Non-pigmented ciliary epithelial cell (primary cell): ENCODE results near the gene ALKBH5.

Experiments used
- DNase-seq: peaks from one replicate; pipeline ENCODE4 v3.0.0-alpha.2; 2010; ENCODE audit warnings: low read depth

The ALKBH5 gene

GRCh38 chr17:18183334-18184142 is at the start of gene ALKBH5:
TSS of gene ALKBH5 (plus strand) at chr17:18183828. CDS start at chr17:18184244, 416 bp downstream.
- peak; percentile 99 for DNase-seq

GRCh38 chr17:18136357-18136756 is 47.3 kb upstream of the ALKBH5 start:
- DNase-seq: no peak

DNA sequence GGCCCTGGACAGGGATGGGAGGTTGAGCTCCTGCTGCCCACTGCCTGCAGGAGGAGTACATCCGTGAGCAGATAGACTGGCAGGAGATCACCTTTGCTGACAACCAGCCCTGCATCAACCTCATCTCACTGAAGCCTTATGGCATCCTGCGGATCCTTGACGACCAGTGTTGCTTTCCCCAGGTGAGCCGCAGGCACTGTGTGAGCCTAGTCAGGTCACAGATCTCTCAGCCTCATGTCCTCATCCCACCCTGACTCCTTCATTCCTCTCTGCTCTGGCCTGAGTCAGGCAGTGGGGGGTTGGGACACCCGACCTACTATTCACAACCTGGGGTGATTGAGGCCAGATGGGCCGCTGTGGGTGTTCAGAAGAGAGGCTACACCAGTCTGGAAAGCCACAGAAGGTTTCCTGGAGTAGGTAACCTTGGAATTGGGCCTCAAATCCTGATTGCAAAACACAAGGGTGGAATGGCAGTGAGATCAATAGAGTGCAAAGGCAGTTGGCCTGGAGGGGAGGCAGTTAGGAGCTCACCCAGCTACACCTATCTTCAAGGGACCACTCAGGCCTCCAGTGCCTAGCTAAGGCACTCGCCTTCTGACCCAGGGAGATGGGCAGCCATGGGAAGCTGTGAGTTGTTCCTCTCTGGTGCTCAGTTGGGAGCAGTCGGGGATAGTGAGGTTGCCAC is 45.4 kb upstream of the ALKBH5 start:
- DNase-seq: no peak

DNA sequence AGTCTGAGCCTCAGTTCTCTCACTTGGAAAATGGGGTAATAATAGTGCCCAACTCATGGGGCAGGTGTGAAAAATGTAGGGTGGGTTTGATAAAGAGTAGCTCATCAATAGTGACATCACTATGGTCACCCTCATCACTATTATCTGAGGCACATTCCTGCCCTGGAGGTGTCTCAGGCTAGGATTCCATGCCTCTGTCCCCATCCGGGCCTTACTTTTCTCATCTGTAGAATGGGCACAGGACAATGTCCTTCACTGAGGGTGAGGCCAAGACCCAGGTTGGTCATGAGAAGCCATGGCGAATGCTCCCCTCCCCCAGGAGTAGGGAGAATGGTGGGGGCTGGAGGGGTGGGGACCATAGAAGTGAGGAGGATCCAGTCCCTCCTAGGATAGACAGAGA is 44.5 kb upstream of the ALKBH5 start:
- DNase-seq: no peak

GRCh38 chr17:18139498-18139897 is 44.1 kb upstream of the ALKBH5 start:
- DNase-seq: no peak

DNA sequence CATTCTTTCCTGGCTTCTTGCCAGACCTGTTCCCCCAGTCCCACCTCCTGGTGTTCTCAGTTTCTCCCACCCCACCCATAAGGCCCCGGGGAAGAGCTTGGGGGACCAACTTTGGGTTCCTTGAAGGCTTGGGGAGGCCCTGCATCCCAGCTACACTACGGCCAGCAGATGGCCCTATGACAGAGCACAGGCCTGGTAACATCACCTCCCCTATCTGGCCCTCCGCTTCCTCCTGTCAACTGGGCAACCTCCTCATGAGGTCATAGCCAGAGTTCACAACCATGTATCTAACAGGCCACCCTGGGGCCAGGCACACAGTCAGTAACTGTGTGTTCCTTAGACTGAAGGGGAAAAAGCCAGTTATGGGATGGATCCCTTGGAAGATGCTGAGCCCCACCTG is 43.7 kb upstream of the ALKBH5 start:
- no peak for DNase-seq

- DNase-seq: no peak
Observed at GRCh38 chr17:18140648-18141047, 43.0 kb upstream of the ALKBH5 start.

DNA sequence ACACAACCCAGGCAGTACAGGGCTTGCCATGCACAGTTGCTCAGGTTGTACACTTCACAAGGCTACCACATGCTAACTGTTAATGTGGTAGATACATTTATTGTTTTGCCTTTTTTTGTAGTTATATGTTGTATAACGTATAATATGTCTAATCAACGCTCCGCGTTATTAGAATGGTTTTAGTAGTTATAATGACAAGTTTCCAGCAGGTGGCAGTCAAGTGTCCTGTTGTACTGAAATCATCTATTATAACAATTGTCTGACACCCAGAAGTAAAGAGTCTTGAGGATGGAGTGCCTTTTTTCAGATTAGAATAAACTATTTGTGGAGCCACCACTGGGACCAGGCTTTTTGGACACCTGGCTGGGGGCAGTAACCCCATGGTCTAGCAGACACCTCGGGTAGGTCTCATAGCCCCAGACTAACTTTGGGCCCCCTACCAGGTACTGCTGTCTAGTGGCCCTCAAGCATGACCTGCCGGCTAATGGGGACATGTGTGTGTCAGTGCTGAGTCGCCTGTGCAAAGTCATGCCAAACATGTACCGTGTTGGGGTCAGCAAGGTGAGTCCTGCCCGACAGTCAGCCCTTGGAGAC is 42.3 kb upstream of the ALKBH5 start:
- no peak for DNase-seq

GRCh38 chr17:18142417-18142816 is 41.2 kb upstream of the ALKBH5 start:
- no peak for DNase-seq

DNA sequence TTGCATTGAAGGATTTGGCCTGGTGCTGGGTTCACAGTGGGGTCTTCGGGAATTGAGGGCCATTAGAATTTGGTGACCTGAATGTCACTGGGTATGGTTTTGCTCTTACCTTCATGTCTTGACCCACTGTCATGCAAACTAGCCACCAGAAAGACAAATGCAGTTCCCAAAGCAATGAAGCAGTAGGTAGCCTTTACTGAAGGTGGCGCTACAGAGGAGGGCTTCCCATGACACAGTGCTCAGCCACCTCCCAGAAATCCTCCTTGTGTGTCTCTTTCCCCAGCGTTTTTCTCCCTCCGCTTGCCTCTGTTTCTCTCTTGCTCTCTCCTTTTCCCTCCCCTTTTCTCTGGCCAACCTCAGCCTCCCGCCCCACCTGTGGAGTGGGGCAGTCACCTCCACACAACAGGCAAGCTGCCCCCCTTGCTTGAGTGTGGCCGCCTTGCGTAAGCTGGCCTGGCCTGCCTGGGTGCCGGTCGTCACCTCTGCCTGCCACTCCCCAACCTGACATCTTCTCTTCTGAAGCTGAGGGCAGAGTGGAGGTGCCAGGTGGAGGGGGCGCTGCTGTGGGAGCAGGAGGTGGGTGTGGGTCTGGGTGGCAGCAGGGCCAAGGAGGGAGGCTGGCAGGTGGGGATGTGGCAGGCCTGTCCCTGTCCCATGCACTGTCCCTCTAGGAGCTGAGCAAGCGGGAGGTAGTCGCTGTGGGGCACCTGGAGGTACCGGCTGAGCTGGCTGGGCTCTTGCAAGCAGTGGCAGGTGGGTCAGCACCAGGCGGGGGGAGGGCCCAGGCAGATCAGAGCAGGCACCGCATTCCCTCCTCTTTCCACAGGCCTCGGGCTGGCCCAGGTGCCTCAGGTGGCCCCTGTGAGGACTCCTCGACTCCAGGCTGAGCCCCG is 40.3 kb upstream of the ALKBH5 start:
- no peak for DNase-seq

GRCh38 chr17:18144261-18144660 is 39.4 kb upstream of the ALKBH5 start:
- DNase-seq: no peak

- no peak for DNase-seq
Observed at GRCh38 chr17:18144855-18145254, 38.8 kb upstream of the ALKBH5 start.

- DNase-seq: no peak
Observed at GRCh38 chr17:18145811-18146210, 37.8 kb upstream of the ALKBH5 start.

GRCh38 chr17:18146259-18146658 is 37.4 kb upstream of the ALKBH5 start:
- no peak for DNase-seq

DNA sequence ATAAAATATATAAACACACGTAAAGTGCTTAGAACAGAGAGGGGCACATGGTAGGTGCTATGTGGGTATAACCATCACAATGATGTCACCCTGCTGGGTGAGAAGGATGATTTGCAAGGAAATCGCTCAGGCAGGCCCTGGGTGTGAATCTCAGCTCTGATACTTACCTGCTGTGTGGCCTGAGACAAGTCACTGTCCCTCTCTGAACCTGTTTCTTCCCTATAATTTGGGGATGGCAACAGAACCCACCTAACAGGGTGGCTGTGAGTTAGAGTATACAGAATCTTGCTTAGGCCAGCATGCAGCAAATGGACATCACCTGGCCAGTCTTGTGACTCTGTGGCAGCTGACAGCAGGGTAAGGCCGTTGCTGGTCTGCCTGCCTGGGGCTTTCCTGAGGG is 36.6 kb upstream of the ALKBH5 start:
- no peak for DNase-seq

DNA sequence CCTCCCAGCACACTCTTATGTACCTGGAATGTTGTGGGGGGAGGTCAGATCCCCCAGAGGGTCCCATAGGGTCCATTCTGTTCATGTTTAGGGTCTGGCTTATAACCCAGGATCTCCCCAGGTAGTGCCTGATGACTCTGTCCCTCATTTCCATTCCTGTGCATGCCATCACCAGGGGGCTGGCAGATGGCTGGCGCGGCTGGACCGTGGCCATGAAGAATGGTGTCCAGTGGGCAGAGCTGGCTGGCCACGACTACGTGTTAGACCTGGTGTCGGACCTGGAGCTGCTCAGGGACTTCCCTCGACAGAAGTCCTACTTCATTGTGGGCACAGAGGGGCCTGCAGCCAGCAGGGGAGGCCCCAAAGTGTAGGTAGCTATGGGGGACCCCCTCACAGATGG is 35.0 kb upstream of the ALKBH5 start:
- no peak for DNase-seq

DNA sequence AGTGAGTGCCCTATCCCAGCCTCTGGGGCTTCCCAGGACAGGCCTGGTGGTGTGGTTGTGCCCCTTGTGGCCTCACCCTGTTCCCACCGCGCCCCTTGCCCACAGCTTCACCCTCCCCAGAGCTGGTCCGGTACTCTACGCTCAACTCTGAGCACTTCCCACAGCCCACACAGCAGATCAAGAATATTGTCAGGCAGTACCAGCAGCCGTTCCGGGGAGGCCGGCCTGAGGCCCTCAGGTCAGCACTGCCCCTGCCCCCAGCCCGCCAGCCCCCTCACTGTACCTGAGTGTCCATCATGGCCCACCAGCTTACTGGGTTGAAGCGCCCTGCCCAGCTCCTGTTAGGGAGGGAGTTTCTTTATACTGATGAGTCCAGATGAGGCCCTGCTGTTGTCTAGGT is 32.3 kb upstream of the ALKBH5 start:
- no peak for DNase-seq

- DNase-seq: no peak
Observed at GRCh38 chr17:18155179-18155578, 28.4 kb upstream of the ALKBH5 start.

DNA sequence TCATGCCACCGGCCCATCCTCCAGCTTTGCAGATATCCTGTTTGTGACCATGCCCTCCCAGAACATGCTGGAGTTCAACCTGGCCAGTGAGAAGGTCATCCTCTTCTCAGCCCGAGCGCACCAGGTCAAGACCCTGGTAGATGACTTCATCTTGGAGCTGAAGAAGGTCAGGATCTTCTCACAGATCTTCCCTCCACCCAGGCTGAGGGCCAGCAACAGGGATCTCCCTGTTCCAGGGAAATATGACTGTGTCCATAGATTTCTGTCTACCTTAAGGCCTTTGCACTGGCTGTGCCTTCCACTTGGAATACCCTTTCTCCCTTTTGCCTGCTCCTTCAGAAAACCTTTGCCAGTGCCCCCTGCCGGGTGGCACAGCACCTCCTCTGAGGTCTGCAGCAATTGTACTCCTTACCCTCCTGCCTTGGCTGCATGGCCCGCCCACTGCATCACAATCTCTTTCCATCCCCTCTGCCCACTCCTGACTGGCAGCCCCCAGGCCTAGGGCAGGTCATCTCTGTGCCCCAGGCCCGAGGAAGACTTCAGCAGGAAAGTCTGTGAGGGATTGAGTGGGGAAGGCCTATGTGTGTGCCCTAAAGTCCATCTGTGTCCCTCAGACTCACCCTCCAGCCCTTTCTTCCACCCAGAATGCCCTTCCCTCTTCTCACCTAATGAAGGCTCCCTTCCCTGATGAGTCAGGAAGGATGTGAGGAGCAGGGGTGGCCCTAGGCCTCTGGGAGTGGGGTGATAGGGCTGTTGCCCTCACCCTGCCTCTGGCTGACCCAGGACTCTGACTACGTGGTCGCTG is 27.3 kb upstream of the ALKBH5 start:
- DNase-seq: no peak

DNA sequence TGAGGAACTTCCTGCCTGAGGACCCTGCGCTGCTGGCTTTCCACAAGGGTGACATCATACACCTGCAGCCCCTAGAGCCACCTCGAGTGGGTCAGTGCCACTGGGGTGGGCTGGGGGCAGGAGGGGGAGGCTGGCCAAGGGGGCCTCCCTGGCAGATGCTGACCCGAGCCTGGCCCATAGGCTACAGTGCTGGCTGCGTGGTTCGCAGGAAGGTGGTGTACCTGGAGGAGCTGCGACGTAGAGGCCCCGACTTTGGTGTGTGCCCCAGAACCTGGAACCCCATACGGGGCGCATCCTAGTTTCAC is 26.7 kb upstream of the ALKBH5 start:
- DNase-seq: no peak

DNA sequence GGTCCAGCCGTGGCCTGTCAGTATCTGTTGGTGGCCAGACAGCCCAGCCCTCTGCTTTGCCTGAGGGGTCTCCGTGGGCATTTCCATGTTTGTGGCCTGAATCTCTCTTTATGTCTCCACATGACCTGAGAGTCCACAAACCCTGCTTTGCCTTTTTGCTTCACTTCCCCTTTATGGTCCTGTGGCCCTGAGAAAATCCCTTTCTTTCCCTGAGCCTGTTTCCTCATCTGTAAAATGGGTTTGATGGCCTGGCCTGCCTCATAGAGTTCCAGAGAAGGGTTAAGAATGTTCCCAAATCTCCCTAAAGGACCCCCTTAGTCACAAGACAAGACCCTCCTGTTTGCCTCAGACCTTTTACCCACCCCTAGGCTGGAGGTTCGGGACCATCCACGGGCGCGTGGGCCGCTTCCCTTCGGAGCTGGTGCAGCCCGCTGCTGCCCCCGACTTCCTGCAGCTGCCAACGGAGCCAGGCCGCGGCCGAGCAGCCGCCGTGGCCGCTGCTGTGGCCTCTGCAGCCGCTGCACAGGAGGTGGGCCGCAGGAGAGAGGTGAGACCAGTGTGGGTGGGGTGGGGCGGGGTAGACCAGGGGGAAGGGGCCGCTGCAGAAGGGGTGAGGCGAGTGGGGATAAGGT is 26.2 kb upstream of the ALKBH5 start:
- no peak for DNase-seq
